Germinal center (tissue), 1 donor: ENCODE data around the gene SEC23IP.
"Not testable (repeated sequence)": the region's sequence is repeated elsewhere in the genome, so short reads cannot be mapped to it uniquely, and the experiment has no call there.

ENCODE experiments used
- DNase-seq: peaks from one replicate; pipeline ENCODE4 v3.0.0; 2012; ENCODE audit warnings: mixed read lengths, low spot score

SEC23IP gene

DNA sequence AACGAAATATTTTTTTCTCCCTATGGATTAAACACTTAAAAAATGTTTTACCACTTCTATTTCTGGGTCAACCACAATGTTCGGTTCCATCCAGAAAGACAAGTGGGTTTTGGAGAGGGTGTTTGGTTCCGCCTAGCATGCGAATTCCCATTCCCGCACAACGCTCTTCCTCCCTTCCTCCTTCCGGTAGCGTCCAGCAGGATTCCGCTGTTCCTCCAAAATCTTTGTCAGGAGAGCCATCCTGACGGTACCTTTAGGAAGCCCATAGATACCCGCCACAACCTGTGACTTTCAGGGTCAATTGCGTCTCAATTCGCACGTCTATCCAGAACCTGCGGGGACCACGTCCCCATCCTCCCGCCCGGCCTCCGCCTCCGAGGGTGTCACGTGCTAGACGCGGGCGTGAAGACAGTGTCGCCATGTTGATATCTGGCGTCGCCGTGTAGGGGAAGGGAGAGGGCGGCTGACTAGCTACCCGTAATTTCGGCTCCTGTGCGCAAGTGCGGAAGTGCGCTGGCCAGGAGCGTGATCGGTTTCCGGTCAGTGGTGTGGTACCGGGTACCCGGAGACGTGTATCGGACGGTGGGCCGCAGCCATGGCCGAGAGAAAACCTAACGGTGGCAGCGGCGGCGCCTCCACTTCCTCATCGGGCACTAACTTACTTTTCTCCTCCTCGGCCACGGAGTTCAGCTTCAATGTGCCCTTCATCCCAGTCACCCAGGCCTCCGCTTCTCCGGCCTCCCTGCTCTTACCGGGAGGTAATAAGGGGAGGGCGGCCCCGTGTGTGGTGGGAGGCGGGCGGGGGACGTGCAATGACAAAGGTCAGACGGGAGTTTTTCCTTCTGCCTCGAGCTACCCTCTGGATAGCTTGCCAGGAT is at the start of gene SEC23IP:
SEC23IP (plus strand) TSS at position 543 of the 878 bp plus-strand sequence; CDS start at position 596, 53 bp downstream.
- peak; percentile 88 for DNase-seq

DNA sequence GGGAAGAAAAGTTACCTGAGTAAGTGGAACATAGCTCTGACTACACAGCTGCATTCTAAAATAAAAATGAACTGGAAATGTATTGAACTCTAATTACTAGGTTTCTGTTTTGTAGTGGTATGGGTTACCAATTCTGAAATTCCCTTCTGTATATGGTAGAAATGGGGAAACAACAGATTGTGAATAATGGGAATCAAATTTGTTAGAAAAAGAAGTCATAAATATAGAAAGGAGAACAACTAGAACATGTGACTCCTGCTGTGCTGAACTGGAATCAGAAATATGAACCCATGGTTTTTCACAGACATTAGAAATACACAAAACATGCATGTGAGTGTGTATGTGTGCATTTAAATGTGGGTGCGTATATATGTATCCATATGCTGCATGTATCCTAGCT is 46.9 kb upstream of the SEC23IP start:
- DNase-seq: no peak

DNA sequence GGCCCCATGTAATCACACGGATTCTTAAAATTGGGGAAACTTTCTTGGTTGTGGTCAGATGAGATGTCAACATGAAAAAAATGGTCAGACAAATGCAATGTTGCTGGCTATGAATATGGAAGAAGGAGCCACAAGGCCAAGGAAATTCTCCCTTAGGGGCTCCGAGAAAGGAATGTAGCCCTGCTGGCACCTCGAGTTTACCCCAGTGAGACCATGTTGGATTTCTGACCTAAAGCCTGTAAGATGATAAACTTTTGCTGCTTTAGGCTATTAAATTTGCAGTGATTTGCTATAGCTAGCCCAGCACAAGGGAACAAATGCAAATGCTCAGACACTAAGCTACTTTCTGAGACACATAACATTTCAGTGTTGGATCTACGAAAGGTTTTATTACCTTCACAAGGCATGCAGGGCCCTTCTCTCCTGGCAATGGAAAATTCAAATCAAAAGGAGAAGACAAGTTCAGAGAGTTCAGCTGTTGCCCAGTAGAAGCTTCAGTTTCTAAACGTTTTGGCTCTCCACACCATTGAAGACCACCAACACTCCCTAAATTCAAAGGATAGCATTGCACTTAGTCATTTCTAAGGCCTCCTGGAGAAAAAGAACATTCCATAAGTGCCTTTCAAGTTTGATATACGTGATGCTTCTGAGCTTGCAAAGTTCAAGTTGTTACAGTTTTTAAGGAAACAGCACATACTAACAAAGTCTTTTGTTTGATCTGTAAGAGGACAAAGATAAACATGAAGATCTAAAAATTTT is 43.3 kb upstream of the SEC23IP start:
- DNase-seq: no peak

DNA sequence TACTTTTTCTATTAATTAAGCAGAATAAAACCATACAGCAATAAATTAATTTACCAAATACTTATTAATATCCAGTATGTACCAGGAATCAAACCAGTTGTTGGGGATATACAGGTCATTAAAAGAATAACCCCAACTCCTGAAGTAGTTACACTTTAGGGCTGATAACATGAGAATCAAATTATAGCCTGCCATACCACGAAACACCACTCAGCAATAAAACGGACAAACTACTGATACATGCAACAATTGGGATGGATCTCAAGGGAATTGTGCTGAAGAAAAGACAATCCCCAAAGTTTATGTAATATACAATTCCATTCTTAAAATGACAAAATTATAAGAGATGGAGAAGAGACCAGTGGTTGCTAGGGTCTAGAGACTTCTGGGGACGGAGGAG is 42.6 kb upstream of the SEC23IP start:
- DNase-seq: no peak

DNA sequence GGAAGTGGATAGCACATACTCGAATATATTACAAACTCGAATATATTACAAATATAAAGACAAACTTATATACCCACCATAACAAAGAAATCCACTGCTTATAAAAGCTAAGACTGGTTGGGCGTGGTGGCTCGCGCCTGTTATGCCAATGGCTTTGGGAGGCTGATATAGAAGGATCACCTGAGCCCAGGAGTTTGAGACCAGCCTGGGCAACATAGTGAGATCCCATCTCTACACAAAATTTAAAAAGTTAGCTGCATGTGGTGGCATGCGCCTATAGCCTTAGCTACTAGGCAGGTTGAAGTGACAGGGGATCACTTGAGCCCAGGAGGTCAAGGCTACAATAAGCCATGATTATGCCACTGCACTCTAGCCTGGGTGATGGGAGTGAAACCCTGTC is 40.3 kb upstream of the SEC23IP start:
- DNase-seq: no peak

DNA sequence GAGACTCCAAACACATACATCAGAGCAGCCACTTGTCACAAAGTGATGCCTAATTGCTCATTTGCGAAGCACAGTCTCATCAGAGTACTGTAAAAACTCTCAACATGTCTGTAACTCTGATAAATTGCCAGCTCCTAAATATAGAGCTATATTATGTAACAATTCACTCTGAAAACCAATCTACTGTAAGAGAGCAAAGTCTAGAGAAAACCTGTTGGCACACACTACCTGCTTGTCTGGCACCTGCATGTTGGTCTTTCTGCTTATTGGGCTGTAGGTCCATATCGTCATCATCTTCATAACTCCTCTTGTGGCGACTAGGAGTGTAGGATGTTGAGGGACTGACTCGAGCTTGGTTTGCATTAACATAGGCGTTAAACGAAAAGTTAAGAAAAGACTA is 39.7 kb upstream of the SEC23IP start:
- no peak for DNase-seq

DNA sequence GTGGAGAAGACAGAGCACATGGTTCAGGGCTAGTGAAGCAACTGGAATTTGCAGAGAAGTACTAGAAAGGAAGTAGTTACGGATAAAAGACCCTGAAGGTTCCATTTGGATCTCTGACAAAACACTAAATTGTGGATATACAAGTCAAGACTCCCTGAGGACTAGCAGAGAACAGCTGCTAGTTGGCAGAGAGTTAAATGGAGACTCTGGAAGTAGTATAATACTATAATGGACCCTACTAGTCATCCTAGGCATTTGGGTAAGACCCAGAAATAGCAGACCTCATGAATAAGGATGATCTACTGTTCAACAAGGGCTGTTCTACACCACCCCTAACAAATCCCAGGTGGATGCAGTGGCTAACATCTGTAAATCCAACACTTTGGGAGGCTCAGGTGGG is 39.0 kb upstream of the SEC23IP start:
- no peak for DNase-seq

DNA sequence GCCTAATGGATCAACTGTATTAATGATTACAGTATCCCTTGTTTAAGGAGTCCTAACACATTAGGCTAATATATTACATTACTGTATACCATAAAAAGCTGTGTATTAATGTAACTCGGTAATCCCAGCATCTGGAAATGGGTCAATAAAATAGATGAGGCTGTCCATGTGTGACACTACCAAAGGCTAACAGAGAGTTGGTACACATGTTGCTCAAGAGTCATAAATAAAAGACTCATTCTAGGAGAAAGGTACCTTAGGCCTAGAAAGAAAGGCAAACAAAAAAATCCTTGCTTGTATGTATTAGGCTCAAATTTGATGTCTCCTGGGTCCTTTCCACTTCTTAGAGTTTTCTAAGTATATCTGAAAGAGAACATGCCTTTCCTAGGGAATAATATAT is 34.5 kb upstream of the SEC23IP start:
- DNase-seq: no peak

DNA sequence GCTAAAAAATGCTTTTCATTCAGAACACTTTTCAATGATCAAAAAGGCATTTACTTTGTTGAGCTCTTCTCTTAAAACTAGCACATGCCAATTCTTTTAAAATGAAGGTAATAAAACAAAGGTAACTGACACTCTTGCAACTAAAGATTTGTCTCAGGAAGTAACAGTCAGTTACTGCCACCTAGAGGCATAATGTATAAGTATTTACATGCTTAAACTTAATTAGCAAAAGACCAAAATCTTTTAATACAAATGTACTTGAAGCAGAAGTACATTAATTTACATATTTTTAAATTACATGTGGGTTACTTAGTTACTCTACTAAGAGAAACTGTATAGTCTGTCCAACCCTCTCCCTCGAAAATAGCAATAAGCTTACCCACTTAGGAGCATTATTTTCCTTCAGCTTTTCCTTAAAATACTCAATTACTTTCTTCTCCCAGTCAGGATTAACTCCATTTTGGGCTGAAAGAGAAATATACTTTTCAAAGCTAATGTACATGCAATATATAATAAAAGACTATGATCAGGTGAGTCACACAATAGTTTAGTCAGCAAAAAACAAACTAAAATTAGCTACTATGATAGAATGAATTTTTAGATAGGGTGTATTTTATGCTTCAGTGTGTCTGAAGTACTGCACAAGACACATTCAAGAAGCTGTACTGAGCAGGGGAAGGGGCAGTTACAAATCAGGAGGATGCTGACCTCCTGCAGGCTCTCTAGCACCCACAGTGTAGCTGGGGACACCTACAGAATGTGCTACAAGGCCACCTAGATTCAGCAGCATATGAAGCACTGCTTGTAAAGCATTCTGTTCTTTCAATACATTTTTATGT is 32.9 kb upstream of the SEC23IP start:
- peak; percentile 51 for DNase-seq

DNA sequence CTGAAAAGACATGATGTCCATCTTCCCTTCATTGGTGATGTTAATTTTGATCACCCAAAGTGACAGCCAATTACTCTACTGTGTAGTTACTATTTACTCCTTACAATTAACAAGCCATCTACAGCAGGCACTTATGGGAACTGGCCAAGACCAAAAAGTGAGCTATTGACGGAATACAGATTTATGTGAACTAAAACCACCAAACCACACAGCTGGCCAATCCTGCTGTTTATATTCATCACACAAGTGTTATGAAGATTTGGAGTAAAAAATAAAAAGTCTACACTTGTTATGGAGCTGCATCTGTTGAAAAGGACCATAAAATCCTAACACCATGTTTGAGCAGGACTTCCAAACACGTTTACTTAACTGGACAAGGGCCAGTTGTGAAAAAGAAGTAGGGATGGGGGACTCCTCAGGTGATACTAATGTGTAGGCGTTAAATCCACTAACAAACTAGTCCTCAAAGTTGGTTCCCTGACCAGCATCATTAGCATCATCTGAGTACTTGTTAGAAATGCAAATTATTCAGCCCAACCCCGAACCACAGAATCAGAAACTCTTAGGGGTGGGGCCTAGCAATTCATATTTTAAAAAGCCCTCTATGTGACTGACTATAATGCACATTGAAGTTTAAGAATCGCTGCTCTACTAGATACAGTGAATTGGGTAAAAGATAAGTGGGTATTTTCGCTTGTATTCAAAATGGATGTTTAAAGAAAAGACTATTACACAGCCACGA is 31.5 kb upstream of the SEC23IP start:
- peak; percentile 33 for DNase-seq

DNA sequence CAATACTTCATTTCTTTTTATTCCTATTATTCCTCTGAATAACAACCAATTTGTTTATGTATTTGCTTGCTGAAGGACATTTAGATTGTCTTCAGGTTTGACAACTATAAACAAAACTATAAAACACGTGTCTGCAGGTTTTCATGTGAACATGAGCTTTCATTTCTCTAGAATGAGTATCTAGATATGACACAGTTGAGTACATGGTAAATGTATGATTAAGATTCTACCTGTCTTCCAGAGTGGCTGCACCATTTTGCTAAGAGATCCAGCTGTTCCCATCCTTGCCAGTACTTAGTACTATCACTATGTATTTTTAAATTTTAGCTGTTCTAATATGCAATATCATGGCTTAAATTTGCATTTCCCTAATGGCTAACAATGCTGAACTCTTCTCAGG is 30.0 kb upstream of the SEC23IP start:
- DNase-seq: no peak

DNA sequence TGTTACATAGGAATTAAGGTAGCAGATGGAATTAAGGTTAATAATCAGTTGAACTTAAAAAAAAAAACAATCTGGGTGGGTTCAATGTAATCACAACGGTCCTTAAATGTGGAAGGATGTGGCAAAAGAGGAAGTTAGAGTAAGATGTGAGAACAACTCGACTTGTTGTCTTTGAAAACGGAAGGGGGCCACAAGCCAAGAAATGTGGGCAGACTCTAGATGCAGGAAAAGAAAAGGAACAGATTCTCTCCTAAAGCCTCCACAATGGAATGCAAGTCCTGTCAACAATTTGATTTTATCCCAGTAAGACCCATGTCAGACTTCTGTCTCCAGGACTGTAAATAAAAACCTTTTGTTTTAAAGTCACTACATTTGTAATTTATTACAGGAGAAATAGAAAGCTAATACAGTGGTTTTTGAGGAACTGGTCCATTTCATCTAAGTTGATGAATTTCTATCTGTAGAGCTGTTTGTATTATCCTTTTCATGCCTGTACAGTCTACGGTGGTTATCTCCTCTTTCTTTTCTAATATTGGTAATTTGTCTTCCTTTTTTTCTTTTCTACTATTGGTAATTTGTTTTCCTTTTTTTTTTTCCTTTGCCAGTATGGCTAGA is 28.5 kb upstream of the SEC23IP start:
- DNase-seq: no peak

DNA sequence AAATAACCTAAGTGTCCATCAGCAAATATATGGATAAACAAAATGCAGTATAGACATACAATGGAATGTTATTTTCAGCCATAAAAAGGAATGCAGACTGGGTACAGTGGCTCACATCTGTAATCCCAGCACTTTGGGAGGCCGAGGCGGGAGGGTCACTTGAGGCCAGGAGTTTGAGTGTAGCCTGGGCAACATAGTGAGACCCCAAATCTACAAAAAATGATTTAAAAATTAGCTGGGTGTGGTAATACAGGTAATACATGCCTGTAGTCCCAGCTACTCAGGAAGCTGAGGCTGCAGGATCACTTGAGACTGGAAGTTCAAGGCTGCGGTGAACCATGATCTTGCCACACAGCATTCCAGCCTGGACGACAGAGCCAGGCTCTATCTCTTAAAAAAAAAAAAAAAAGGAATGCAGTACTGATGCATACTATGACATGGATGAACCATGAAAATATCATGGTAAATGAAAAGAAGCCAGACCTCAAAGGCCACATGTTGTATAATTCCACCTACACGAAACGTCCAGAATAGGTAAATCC is 26.8 kb upstream of the SEC23IP start:
- DNase-seq: no peak

DNA sequence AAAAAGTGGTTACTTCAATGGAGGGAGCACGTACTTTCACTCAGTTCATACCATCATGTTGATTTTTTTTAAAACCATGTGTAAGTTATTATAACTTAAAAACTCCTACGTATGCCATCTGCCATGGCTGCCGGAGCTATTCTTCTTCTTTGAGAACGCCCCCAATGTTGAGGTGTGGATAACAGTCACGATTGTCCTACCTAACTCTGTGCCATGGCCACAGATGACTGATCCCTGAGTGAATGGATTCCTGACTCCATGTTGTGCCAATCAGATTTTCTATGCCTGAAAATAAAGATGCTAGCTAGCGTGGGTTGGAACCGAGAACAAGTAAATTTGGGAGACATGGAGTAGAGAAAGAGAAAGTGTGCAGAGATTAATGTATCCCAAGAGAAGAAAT is 25.2 kb upstream of the SEC23IP start:
- no peak for DNase-seq

DNA sequence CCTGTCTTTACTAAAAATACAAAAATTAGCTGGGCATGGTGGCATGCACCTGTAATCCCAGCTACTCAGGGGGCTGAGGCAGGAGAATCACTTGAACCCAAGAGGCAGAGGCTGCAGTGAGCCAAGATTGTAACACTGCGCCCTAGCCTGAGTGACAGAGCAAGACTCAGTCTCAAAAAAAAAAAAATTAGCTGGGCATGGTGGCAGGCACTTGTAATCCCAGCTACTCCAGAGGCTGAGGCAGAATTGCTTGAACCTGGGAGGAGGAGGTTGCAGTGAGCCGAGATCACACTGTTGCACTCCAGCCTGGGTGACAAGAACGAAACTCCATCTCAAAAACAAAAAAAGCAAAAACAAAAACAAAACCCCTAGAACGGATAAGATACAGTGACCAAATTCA is 23.1 kb upstream of the SEC23IP start:
- not testable (repeated sequence) for DNase-seq

DNA sequence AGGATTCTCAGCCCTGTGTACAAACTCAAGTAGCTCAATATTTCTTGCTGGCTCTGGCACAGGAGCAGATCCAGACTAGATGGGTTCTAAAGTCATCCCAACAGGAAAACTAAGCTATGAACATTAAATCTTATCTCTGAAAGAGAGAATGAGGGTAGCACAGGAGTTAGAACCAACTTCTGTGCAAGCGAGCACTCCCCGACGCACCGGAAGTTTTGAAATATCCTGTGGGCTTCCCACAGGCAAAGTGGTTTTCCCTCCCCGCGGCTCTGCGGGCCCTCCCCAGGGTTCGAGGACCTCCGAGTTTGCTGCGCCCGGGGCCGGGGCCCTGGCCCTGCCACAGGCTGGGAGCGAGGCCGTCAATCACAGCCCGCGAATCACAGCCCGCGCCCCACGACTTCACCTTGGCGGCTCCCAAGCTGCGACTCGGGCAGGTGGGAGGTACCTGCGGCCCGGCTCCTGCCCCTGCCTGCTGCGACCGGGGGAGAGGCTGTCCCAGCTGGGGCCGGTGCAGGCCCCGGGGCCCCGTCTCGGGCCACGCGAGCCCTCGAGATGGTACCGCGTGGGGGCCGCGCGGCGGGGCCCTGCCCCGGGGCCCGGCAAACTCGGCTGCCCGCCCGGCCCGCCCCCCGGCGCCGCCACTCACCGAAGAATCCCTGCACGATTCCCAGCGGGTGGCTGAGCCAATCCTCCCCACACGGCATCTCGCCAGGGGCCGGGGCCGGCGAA is 20.5 kb upstream of the SEC23IP start:
- DNase-seq: peak; percentile 57

DNA sequence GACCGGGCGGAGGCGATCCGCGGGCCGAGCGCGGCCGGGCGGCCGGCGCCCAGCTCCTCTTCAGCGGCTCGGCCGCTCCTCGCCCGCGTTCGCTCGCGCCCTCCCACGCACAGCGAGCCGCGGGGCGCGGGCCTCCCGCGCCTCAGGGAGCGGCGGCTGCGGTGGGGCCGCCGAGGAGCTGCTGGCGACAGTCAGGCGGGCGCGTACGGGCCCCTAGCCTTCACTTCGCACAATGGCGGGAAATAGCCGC is 20.0 kb upstream of the SEC23IP start, which contains the start of gene MCMBP:
MCMBP (minus strand) TSS at position 234 of the 250 bp plus-strand sequence. CDS start 259 bp downstream, outside the sequence.
- DNase-seq: no peak

DNA sequence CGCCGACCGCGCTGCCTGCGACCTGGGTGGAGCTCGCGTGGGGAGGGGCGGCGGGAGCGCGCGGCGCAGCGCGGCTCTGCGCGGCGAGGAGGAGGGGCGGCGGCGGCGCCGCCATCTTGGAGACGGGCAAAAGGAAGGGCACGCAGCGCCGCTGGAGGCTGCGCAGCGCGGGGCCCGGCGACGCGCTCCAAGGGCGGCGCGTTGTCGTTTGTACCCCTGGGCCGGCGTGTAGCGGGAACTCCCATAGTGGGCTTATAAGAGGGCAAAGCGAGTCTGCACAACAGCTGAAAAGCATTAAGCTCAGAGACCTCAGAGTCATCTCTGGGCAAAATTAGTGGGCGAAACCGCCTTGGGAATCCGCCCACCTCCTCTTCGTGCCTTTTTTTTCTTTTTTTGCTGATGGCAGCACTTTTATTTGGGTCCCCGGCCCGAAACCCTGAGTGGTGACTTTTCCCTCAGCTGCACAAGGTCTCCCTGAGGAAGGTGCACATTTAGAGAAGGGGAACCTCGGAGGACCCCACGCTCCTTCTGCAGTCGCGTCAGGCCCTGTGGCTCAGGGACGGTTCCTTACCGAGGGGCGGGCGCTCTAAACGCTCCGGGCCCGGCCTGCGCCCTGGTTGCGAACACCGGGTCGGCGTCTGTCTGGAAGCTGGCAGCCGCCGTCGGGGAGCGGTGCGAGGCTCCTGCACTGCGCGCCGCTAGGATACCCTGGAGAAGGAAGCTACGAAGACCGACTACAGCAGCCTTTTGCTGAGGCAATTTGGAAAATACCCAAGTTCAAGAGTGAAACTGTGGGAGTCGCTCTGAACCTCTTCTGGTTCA is 19.5 kb upstream of the SEC23IP start:
- DNase-seq: peak; percentile 82

DNA sequence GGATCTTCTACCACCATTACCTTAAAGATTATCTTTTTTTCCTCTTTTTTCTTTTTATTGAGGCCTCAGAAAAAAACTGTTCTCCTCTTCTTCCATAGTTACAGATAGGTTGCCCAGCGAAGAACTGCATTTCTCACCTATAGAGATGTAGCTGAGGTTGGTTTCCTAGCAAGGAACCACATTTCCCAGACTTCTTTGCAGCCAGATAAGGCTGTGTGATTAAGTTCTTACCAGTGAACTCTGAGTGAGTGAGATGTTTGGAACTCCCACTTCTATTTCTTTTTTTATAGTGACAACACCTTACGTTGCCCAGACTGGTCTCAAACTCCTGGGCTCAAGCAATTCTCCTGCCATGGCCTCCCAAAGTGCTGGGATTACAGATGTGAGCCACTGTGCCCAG is 14.0 kb upstream of the SEC23IP start:
- no peak for DNase-seq
